Vagina (tissue), 2 donors: ENCODE data around the gene ALG3.

Source experiments
- POLR2AphosphoS5 ChIP-seq, 2 donors: sonication (generic); formaldehyde crosslinking; IDR thresholded peaks; one replicate each; pipeline ENCODE4 v1.9.0; 2017; ENCODE audit warnings: antibody characterized with exemption in 2 of 2, mild to moderate bottlenecking in 2 of 2, low read depth in 1 of 2; ENCODE audit not compliant: insufficient read depth in 1 of 2
- TF ChIP-seq, protein P1 (sequence below), 3 experiments: fragments of 450-650 bp in 2 of 3; fragments of 200-600 bp in 1 of 3; sonication (generic) in 1 of 3; IDR thresholded peaks; one replicate each; pipeline ENCODE4 v1.5.1; 2017 to 2019; ENCODE audit warnings: antibody characterized with exemption in 3 of 3, mild to moderate bottlenecking in 2 of 3, moderate library complexity in 2 of 3

DNA sequence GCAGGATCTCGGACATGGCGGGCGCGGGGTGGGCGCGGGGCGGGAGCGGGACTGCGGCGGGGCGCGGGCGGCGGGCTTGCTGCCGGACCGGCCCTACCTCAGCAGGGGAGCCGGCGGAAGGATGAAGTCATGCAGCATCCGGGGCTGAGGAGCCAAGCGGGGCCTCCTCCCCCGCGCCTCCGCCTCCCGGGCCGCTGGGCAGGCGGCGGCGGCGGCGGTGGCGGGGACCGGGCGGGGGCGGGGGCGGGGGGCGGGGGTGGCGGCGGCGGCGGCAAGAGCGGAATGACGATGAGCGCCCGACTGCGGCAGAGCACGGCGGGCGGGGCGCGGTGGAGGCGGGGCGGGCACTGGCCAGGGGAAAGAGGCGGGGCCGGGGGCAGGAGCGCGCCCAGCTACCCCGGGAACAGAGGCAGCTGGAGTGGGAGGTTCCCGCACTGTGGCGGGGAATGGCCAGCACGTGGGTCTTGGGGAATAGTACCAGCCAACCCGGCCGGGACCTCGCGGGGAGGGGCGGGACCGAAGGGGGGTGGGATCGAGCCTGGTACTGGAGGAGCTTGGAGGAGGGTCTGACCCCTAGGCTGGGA lies 12.6 kb upstream of the ALG3 start, which contains the start of gene CAMK2N2:
- TF ChIP-seq, protein P1, sequence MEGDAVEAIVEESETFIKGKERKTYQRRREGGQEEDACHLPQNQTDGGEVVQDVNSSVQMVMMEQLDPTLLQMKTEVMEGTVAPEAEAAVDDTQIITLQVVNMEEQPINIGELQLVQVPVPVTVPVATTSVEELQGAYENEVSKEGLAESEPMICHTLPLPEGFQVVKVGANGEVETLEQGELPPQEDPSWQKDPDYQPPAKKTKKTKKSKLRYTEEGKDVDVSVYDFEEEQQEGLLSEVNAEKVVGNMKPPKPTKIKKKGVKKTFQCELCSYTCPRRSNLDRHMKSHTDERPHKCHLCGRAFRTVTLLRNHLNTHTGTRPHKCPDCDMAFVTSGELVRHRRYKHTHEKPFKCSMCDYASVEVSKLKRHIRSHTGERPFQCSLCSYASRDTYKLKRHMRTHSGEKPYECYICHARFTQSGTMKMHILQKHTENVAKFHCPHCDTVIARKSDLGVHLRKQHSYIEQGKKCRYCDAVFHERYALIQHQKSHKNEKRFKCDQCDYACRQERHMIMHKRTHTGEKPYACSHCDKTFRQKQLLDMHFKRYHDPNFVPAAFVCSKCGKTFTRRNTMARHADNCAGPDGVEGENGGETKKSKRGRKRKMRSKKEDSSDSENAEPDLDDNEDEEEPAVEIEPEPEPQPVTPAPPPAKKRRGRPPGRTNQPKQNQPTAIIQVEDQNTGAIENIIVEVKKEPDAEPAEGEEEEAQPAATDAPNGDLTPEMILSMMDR (IDR thresholded peaks at IDR 0.05): no peak
- TF ChIP-seq POLR2AphosphoS5 (IDR thresholded peaks at IDR 0.05; ENCODE audit: insufficient read depth in 1 of 2, low read depth in 1 of 2): no peak
